Endothelial cell of umbilical vein (primary cell): ENCODE data around the gene PAEP. TPM values are rescaled to one million over a fixed set of nuclear protein-coding genes. Genes with fewer than 3 reads are reported as not detected.

Source experiments
- BruUV-seq: library from RNA; stranded (reverse); fragments of 400-500 nt; replicated peaks from 2 replicates; lab custom pipeline; 2021; lab: Mats Ljungman, UMichigan
- CTCF ChIA-PET: fragments of 300-600, 350-600 bp; sonication (Branson Sonifier 250); formaldehyde crosslinking; loops from one replicate; lab custom pipeline; 2021; ENCODE audit warnings: antibody characterized with exemption, inconsistent platforms; lab: Charles Lee
- POLR2A ChIA-PET: fragments of 300-600, 350-600 bp; sonication (Branson Sonifier 250); formaldehyde crosslinking; loops from one replicate; lab custom pipeline; 2021; ENCODE audit warnings: antibody characterized with exemption, inconsistent platforms; lab: Charles Lee
- DNase-seq: peaks from one replicate; pipeline ENCODE4 v3.0.0-alpha.2; 2011; ENCODE audit warnings: low read depth, low spot score
- FAIRE-seq: peaks from 2 replicates; lab custom pipeline; 2011; peaks lifted over from hg19 to GRCh38; lab: Jason Lieb, UNC
- H2AFZ ChIP-seq: 2 replicates; pipeline ENCODE4 v1.6.0; 2012; ENCODE audit warnings: low read depth, low read length, control low read depth, inconsistent platforms
- H3K27ac ChIP-seq: 2 replicates; pipeline ENCODE4 v1.5.1; 2011; ENCODE audit warnings: low read depth, mild to moderate bottlenecking, control low read depth, low read length, moderate library complexity; ENCODE audit not compliant: insufficient read depth
- H3K27me3 ChIP-seq, 2 experiments: 2 replicates each; pipeline versions ENCODE4 v1.6.0 to v1.6.1; 2011; ENCODE audit warnings: low read length in 2 of 2, mixed read lengths in 1 of 2; ENCODE audit not compliant: control insufficient read depth in 2 of 2, insufficient read depth in 2 of 2
- H3K36me3 ChIP-seq, 2 experiments: 2 replicates in 1 of 2; 3 replicates in 1 of 2; pipeline ENCODE4 v1.5.1; 2011; ENCODE audit warnings: low read length in 2 of 2, mild to moderate bottlenecking in 1 of 2, moderate library complexity in 1 of 2; ENCODE audit not compliant: control insufficient read depth in 2 of 2, insufficient read depth in 2 of 2; ENCODE audit errors: extremely low read depth in 1 of 2
- H3K4me1 ChIP-seq: 3 replicates; pipeline ENCODE4 v1.5.1; 2011; ENCODE audit warnings: mild to moderate bottlenecking, low read length; ENCODE audit not compliant: control insufficient read depth, insufficient read depth; ENCODE audit errors: extremely low read depth
- H3K4me2 ChIP-seq: 2 replicates; pipeline ENCODE4 v1.6.1; 2011; ENCODE audit warnings: low read length, control low read depth, mixed read lengths; ENCODE audit not compliant: insufficient read depth
- H3K4me3 ChIP-seq, 3 experiments: fragments of 200-600 bp in 1 of 3; sonication (generic), shearing (Covaris generic) in 1 of 3; replicated peaks in 1 of 3; 2 replicates each; pipeline ENCODE4 v1.5.1; 2011 to 2016; ENCODE audit warnings: control low read depth in 3 of 3, low read length in 3 of 3, mild to moderate bottlenecking in 2 of 3, inconsistent platforms in 1 of 3, low read depth in 1 of 3, moderate library complexity in 1 of 3; ENCODE audit not compliant: insufficient read depth in 1 of 3
- H3K79me2 ChIP-seq: 2 replicates; pipeline ENCODE4 v1.6.0; 2012; ENCODE audit warnings: low read length, inconsistent platforms; ENCODE audit not compliant: control insufficient read depth, insufficient read depth
- H3K9ac ChIP-seq: replicated peaks from 2 replicates; pipeline ENCODE3; 2011; ENCODE audit warnings: low read length, control low read depth; ENCODE audit not compliant: insufficient read depth; ENCODE audit errors: extremely low read depth
- H3K9me1 ChIP-seq: replicated peaks from 3 replicates; pipeline ENCODE4 v1.6.0; 2011; ENCODE audit warnings: mild to moderate bottlenecking, low read length; ENCODE audit not compliant: control insufficient read depth, insufficient read depth; ENCODE audit errors: extremely low read depth
- H3K9me3 ChIP-seq: replicated peaks from 2 replicates; pipeline ENCODE4 v1.5.1; 2012; ENCODE audit warnings: low read length, inconsistent platforms; ENCODE audit not compliant: control insufficient read depth, insufficient read depth
- H4K20me1 ChIP-seq: replicated peaks from 2 replicates; pipeline ENCODE3; 2011; ENCODE audit warnings: mild to moderate bottlenecking, low read length; ENCODE audit not compliant: control insufficient read depth, insufficient read depth; ENCODE audit errors: extremely low read depth
- EZH2 ChIP-seq: IDR thresholded peaks from 2 replicates; pipeline ENCODE4 v1.6.1; 2012; ENCODE audit warnings: borderline replicate concordance, low read depth, mild to moderate bottlenecking, moderate library complexity, low read length, inconsistent platforms; ENCODE audit not compliant: severe bottlenecking
- FOS ChIP-seq: IDR thresholded peaks from 2 replicates; pipeline ENCODE4 v1.6.1; 2011; ENCODE audit warnings: mild to moderate bottlenecking, low read length, moderate library complexity, borderline replicate concordance; ENCODE audit not compliant: insufficient read depth
- GATA2 ChIP-seq: IDR thresholded peaks from 2 replicates; pipeline ENCODE4 v1.7.0; 2011; ENCODE audit warnings: low read depth, mild to moderate bottlenecking, moderate library complexity, mixed read lengths, low read length; ENCODE audit not compliant: insufficient read length, insufficient read depth
- JUN ChIP-seq: IDR thresholded peaks from 2 replicates; pipeline ENCODE4 v1.6.1; 2011; ENCODE audit warnings: borderline replicate concordance, low read depth; ENCODE audit not compliant: insufficient read length, insufficient read depth
- MYC ChIP-seq: IDR thresholded peaks from one replicate; pipeline ENCODE4 v1.6.1; 2011; ENCODE audit warnings: mild to moderate bottlenecking, low read depth, low read length
- POLR2AphosphoS5 ChIP-seq: IDR thresholded peaks from 2 replicates; pipeline ENCODE4 v1.6.1; 2012; ENCODE audit warnings: low read depth, mild to moderate bottlenecking, control low read depth, low read length, moderate library complexity; ENCODE audit not compliant: insufficient read depth
- dilution Hi-C: fragments of 300-500 bp; cut with MboI; formaldehyde crosslinking; loops from one replicate; pipeline ENCODE4 v1.15.0; 2019; ENCODE audit warnings: low sequenced_read_pairs; ENCODE audit not compliant: extremely low pct_ligation_motif_present
- intact Hi-C: fragments of 100-400 bp; cut with micrococcal nuclease; formaldehyde crosslinking; loops from one replicate; pipeline ENCODE4 v1.10.0; 2022
- polyA plus RNA-seq, 4 experiments: library from polyadenylated mRNA; depleted of rRNA in 3 of 4; stranded (reverse) in 3 of 4; unstranded in 1 of 4; fragments of >200 nt; gene quantifications; 2 replicates each; pipeline versions ENCODE4 v1.2.1 to v1.2.3, GENCODE V29; 2011 to 2012; ENCODE audit warnings: missing spikeins in 1 of 4
- total RNA-seq: library from RNA; stranded (reverse); gene quantifications from 2 replicates; pipeline ENCODE4 v1.2.3, GENCODE V29; 2021
- TF ChIP-seq, protein P1 (sequence below), 2 donors: IDR thresholded peaks; 1 replicate in 1 of 2; 2 replicates in 1 of 2; pipeline ENCODE4 v1.5.1; 2011; ENCODE audit warnings: low read length in 2 of 2, mild to moderate bottlenecking in 2 of 2, moderate library complexity in 2 of 2, control low read depth in 1 of 2, inconsistent platforms in 1 of 2, low read depth in 1 of 2; ENCODE audit not compliant: insufficient read depth in 1 of 2; ENCODE audit errors: extremely low read depth in 1 of 2
- TF ChIP-seq, protein P2 (sequence below): IDR thresholded peaks from 2 replicates; pipeline ENCODE4 v1.6.1; 2011; ENCODE audit not compliant: insufficient read depth, insufficient read length

PAEP gene
- total and polyA plus RNA-seq, 2 donors (not counting 3 experiments of a cell fraction or from before 2014, with no cell fraction given), result not detected

DNA sequence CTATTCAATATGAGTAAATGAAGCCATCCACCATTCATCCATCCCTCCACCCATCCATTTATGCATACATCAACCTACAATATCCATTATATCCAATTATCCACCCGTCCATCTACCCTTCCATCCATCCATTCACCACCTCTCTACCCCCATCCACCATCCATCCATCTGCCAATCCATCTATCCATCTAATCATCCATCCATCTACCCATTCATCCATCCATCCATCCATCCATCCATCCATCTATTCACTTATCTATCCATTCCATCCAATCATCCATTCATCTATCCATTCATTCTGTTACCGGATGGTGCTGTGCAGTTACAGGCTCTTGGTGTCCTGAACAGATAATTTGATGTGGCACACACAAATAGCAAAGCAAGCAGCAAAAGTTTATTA lies 10.7 kb downstream of the PAEP start:
- dilution Hi-C loops, result no loop called here
- Histone ChIP-seq H3K4me3 (no peak overlapping the region), H3K9me1 (no peaks in the 10 kb centered on the region), H3K27me3 (no peaks in the 10 kb centered on the region), H4K20me1 (no peaks in the 10 kb centered on the region), H3K36me3 (no peaks in the 10 kb centered on the region), H3K4me2 (no peak overlapping the region), H2AFZ (no peak overlapping the region), H3K79me2 (no peaks in the 10 kb centered on the region), H3K9me3 (no peaks in the 10 kb centered on the region), H3K9ac (no peak overlapping the region), H3K27ac (no peak overlapping the region), H3K4me1 (no peaks in the 10 kb centered on the region)
- FAIRE-seq (no peak), DNase-seq (no peak)
- BruUV-seq, result no TSS peak
- intact Hi-C loops, result no loop called here
- no peak for TF ChIP-seq MYC
- TF ChIP-seq EZH2, result no peak
- TF ChIP-seq JUN, result no peak
- TF ChIP-seq, protein P1, sequence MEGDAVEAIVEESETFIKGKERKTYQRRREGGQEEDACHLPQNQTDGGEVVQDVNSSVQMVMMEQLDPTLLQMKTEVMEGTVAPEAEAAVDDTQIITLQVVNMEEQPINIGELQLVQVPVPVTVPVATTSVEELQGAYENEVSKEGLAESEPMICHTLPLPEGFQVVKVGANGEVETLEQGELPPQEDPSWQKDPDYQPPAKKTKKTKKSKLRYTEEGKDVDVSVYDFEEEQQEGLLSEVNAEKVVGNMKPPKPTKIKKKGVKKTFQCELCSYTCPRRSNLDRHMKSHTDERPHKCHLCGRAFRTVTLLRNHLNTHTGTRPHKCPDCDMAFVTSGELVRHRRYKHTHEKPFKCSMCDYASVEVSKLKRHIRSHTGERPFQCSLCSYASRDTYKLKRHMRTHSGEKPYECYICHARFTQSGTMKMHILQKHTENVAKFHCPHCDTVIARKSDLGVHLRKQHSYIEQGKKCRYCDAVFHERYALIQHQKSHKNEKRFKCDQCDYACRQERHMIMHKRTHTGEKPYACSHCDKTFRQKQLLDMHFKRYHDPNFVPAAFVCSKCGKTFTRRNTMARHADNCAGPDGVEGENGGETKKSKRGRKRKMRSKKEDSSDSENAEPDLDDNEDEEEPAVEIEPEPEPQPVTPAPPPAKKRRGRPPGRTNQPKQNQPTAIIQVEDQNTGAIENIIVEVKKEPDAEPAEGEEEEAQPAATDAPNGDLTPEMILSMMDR (IDR thresholded peaks at IDR 0.05; ENCODE audit: extremely low read depth in 1 of 2, insufficient read depth in 1 of 2, low read depth in 1 of 2, low read length in 2 of 2), result no peak
- no peak for TF ChIP-seq FOS
- TF ChIP-seq GATA2, result no peak
- TF ChIP-seq POLR2AphosphoS5, result no peak
- TF ChIP-seq, protein P2, sequence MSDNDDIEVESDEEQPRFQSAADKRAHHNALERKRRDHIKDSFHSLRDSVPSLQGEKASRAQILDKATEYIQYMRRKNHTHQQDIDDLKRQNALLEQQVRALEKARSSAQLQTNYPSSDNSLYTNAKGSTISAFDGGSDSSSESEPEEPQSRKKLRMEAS, result no peak
- CTCF ChIA-PET, result no interaction called here
- POLR2A ChIA-PET, result no interaction called here
